Neural progenitor cell (in vitro differentiated cells): Measurements from ENCODE around the gene TMEM239. TPM values are rescaled to one million over a fixed set of nuclear protein-coding genes. Genes with fewer than 3 reads are reported as not detected.

ENCODE experiments used
- DNase-seq: peaks from one replicate; pipeline ENCODE4 v3.0.0-alpha.2; 2016; ENCODE audit warnings: low spot score
- H2AFZ ChIP-seq: fragments of 200-600 bp; sonication (generic); replicated peaks from 2 replicates; pipeline ENCODE4 v1.6.1; 2016; ENCODE audit warnings: antibody characterized with exemption
- H3F3A ChIP-seq: fragments of 200-600 bp; sonication (generic); 2 replicates; pipeline ENCODE4 v1.6.1; 2016; ENCODE audit warnings: antibody characterized with exemption, low read depth
- H3K27ac ChIP-seq: fragments of 200-600 bp; sonication (generic); 2 replicates; pipeline ENCODE4 v1.5.1; 2016; ENCODE audit warnings: mild to moderate bottlenecking
- H3K27me3 ChIP-seq: fragments of 200-600 bp; sonication (generic); 2 replicates; pipeline ENCODE4 v1.6.1; 2016; ENCODE audit warnings: mild to moderate bottlenecking, moderate library complexity
- H3K36me3 ChIP-seq: fragments of 200-600 bp; sonication (generic); 2 replicates; pipeline ENCODE4 v1.5.1; 2016
- H3K4me1 ChIP-seq: fragments of 200-600 bp; sonication (generic); 2 replicates; pipeline ENCODE4 v1.6.1; 2016; ENCODE audit warnings: mixed run types
- H3K4me2 ChIP-seq: fragments of 200-600 bp; sonication (generic); 2 replicates; pipeline ENCODE4 v1.6.1; 2016
- H3K4me3 ChIP-seq: fragments of 200-600 bp; sonication (generic); 2 replicates; pipeline ENCODE4 v1.5.1; 2016
- H3K79me2 ChIP-seq: fragments of 200-600 bp; sonication (generic); 2 replicates; pipeline ENCODE4 v1.6.1; 2016; ENCODE audit warnings: low read depth
- H3K9ac ChIP-seq: fragments of 200-600 bp; sonication (generic); 2 replicates; pipeline ENCODE4 v1.6.1; 2016
- H3K9me3 ChIP-seq: fragments of 200-600 bp; sonication (generic); 2 replicates; pipeline ENCODE4 v1.5.1; 2016; ENCODE audit warnings: low read depth
- H4K20me1 ChIP-seq: fragments of 200-600 bp; sonication (generic); 2 replicates; pipeline ENCODE4 v1.6.1; 2016; ENCODE audit warnings: low read depth
- H3K27ac Mint-ChIP-seq: 3 replicates; pipeline ENCODE4 v1.8.0; 2021; ENCODE audit warnings: mixed read lengths
- H3K27me3 Mint-ChIP-seq: 2 replicates; pipeline ENCODE4 v1.8.0; 2022; ENCODE audit warnings: low read depth, mild to moderate bottlenecking, inconsistent platforms, moderate library complexity, mixed read lengths; ENCODE audit not compliant: insufficient read depth
- H3K36me3 Mint-ChIP-seq: 3 replicates; pipeline ENCODE4 v1.8.0; 2021; ENCODE audit warnings: mixed read lengths
- H3K4me1 Mint-ChIP-seq: 3 replicates; pipeline ENCODE4 v1.8.0; 2021; ENCODE audit warnings: mixed read lengths
- H3K4me3 Mint-ChIP-seq: 3 replicates; pipeline ENCODE4 v1.8.0; 2021; ENCODE audit warnings: mild to moderate bottlenecking, moderate library complexity, mixed read lengths
- H3K9me3 Mint-ChIP-seq: 3 replicates; pipeline ENCODE4 v1.8.0; 2020; ENCODE audit warnings: mixed read lengths
- CTCF ChIP-seq: fragments of 200-600 bp; sonication (generic); IDR thresholded peaks from 2 replicates; pipeline ENCODE4 v1.5.1; 2017; ENCODE audit warnings: antibody characterized with exemption, mild to moderate bottlenecking
- EZH2 ChIP-seq: fragments of 200-600 bp; sonication (generic); IDR thresholded peaks from 2 replicates; pipeline ENCODE4 v1.6.1; 2017; ENCODE audit warnings: antibody characterized with exemption, mild to moderate bottlenecking, moderate library complexity
- EZH2phosphoT487 ChIP-seq: fragments of 200-600 bp; sonication (generic); IDR thresholded peaks from 2 replicates; pipeline ENCODE4 v1.6.1; 2017; ENCODE audit warnings: antibody characterized with exemption
- total RNA-seq: library from RNA; depleted of rRNA; stranded (reverse); fragments of >200 nt; gene quantifications from 2 replicates; pipeline ENCODE4 v1.2.3, GENCODE V29; 2015; ENCODE audit warnings: low replicate concordance

Gene TMEM239
- total RNA-seq, 1 donor from 2014 or later = not detected

GRCh38 chr20:2795451-2795850 lies 20.7 kb upstream of the TMEM239 start:
- peaks cover 9% of the 10 kb centered on the region for H3K4me1 ChIP-seq
- no peaks in the 10 kb centered on the region for H3K9me3 ChIP-seq
- no peak overlapping the region for H3K9ac ChIP-seq
- no peak overlapping the region for H2AFZ ChIP-seq
- TF ChIP-seq EZH2phosphoT487 (no peak), EZH2 (no peak)
- H3K27ac ChIP-seq = no peak overlapping the region
- peaks cover 12% of the 10 kb centered on the region for H3K79me2 ChIP-seq
- no peaks in the 10 kb centered on the region for H3K36me3 ChIP-seq
- peaks cover 24% of the 10 kb centered on the region for H3F3A ChIP-seq
- DNase-seq = no peak
- Mint-ChIP-seq H3K9me3 (no peaks in the 10 kb centered on the region), H3K4me1 (peaks cover 21% of the 10 kb centered on the region), H3K27ac (no peak overlapping the region), H3K27me3 (peaks cover 2% of the 10 kb centered on the region), H3K4me3 (no peak overlapping the region), H3K36me3 (peaks cover 18% of the 10 kb centered on the region)
- no peak overlapping the region for H3K4me3 ChIP-seq
- H4K20me1 ChIP-seq = no peaks in the 10 kb centered on the region
- no peaks in the 10 kb centered on the region for H3K27me3 ChIP-seq
- no peak overlapping the region for H3K4me2 ChIP-seq

- peaks cover 12% of the 10 kb centered on the region for H3K79me2 ChIP-seq
- no peaks in the 10 kb centered on the region for H4K20me1 ChIP-seq
- TF ChIP-seq CTCF (no peak), EZH2 (no peak), EZH2phosphoT487 (no peak)
- Mint-ChIP-seq H3K9me3 (no peaks in the 10 kb centered on the region), H3K27me3 (peaks cover 2% of the 10 kb centered on the region), H3K36me3 (peaks cover 18% of the 10 kb centered on the region), H3K4me3 (no peak overlapping the region), H3K4me1 (peaks cover 26% of the 10 kb centered on the region), H3K27ac (peak overlapping the region; percentile 50)
- H3K27me3 ChIP-seq = peaks cover 4% of the 10 kb centered on the region
- no peak overlapping the region for H3K4me3 ChIP-seq
- H2AFZ ChIP-seq = no peak overlapping the region
- peaks cover 12% of the 10 kb centered on the region for H3K4me1 ChIP-seq
- no peak overlapping the region for H3K9ac ChIP-seq
- no peak for DNase-seq
- no peak overlapping the region for H3K27ac ChIP-seq
- no peaks in the 10 kb centered on the region for H3K9me3 ChIP-seq
- peaks cover 28% of the 10 kb centered on the region for H3F3A ChIP-seq
- no peak overlapping the region for H3K4me2 ChIP-seq
- H3K36me3 ChIP-seq = no peaks in the 10 kb centered on the region
These were observed 20.0 kb upstream of the TMEM239 start for GRCh38 chr20:2796011-2796660.

GRCh38 chr20:2797136-2797983 lies 18.8 kb upstream of the TMEM239 start:
- Mint-ChIP-seq H3K9me3 (no peaks in the 10 kb centered on the region), H3K4me3 (peak overlapping the region; percentile 67), H3K36me3 (peaks cover 18% of the 10 kb centered on the region), H3K27me3 (peaks cover 4% of the 10 kb centered on the region), H3K4me1 (peaks cover 32% of the 10 kb centered on the region), H3K27ac (no peak overlapping the region)
- no peaks in the 10 kb centered on the region for H3K36me3 ChIP-seq
- H3F3A ChIP-seq = peaks cover 23% of the 10 kb centered on the region
- peaks cover 15% of the 10 kb centered on the region for H3K4me1 ChIP-seq
- no peak overlapping the region for H3K4me3 ChIP-seq
- DNase-seq = no peak
- no peak overlapping the region for H3K9ac ChIP-seq
- peaks cover 12% of the 10 kb centered on the region for H3K79me2 ChIP-seq
- H4K20me1 ChIP-seq = no peaks in the 10 kb centered on the region
- TF ChIP-seq CTCF (no peak), EZH2phosphoT487 (no peak), EZH2 (no peak)
- no peak overlapping the region for H3K4me2 ChIP-seq
- no peak overlapping the region for H3K27ac ChIP-seq
- no peak overlapping the region for H2AFZ ChIP-seq
- H3K27me3 ChIP-seq = peaks cover 16% of the 10 kb centered on the region
- H3K9me3 ChIP-seq = no peaks in the 10 kb centered on the region
